NB4 (cell line): ENCODE data around the gene COPA.

Source experiments
- POLR2A ChIP-seq: IDR thresholded peaks from 2 replicates; pipeline ENCODE4 v1.6.1; 2011; ENCODE audit warnings: mild to moderate bottlenecking; ENCODE audit not compliant: insufficient read length; ENCODE audit errors: extremely low read depth
- TF ChIP-seq, protein P1 (sequence below): IDR thresholded peaks from 2 replicates; pipeline ENCODE4 v1.6.1; 2011; ENCODE audit warnings: low read depth, low read length
- TF ChIP-seq, protein P2 (sequence below): IDR thresholded peaks from one replicate; pipeline ENCODE4 v1.5.1; 2012; ENCODE audit warnings: low read depth, low read length

DNA sequence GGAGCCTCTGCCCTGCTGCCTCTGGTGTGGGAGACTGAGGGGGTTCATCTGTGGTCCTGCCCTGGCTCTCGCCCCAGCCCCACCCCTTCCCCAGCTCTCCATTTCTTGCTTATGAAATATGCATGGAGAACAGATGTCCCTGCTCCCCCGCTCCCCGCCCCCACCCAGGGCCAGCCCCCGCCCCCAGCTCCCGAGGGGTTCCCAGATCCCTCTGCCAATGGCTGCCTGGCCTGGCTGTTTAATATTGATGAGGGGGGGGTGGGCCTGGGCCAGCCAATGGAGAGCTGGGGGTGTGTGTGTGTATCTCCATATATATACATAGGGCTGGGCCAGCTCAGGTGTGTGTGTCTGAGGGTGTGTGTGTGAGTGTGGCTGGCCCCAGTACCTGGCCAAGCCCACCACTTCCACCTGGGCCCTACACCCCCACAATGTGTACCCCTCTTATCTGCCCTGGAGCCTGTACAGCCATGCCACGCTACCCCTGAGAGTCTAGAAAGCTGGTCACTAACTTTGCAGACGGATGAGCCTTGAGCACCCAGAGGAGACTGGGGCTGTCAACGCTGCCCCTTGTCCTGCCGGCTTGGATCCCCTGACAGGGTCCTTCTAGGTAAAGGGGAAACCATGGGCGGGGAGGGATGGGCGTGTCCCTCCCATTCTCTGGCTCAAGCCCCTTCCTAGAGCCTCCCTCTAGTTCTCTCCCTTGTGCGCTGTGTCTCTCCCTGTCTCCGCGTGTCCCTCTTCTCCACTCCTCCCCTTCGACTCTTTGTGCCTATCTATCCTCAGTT, 23.9 kb upstream of the COPA start, which contains the start of gene NHLH1:
- no peak for TF ChIP-seq POLR2A
- TF ChIP-seq, protein P1, sequence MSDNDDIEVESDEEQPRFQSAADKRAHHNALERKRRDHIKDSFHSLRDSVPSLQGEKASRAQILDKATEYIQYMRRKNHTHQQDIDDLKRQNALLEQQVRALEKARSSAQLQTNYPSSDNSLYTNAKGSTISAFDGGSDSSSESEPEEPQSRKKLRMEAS, result no peak
- TF ChIP-seq, protein P2, sequence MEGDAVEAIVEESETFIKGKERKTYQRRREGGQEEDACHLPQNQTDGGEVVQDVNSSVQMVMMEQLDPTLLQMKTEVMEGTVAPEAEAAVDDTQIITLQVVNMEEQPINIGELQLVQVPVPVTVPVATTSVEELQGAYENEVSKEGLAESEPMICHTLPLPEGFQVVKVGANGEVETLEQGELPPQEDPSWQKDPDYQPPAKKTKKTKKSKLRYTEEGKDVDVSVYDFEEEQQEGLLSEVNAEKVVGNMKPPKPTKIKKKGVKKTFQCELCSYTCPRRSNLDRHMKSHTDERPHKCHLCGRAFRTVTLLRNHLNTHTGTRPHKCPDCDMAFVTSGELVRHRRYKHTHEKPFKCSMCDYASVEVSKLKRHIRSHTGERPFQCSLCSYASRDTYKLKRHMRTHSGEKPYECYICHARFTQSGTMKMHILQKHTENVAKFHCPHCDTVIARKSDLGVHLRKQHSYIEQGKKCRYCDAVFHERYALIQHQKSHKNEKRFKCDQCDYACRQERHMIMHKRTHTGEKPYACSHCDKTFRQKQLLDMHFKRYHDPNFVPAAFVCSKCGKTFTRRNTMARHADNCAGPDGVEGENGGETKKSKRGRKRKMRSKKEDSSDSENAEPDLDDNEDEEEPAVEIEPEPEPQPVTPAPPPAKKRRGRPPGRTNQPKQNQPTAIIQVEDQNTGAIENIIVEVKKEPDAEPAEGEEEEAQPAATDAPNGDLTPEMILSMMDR, result no peak
